Right renal pelvis (tissue), 4 donors: ENCODE data around the gene FAM149A. TPM values are rescaled to one million over a fixed set of nuclear protein-coding genes. Genes with fewer than 3 reads are reported as not detected.

ENCODE experiments used
- DNase-seq, 4 donors: peaks; one replicate each; pipeline ENCODE4 v3.0.0-alpha.2; 2013; ENCODE audit warnings: low read depth in 4 of 4, low spot score in 3 of 4, missing footprints in 1 of 4
- polyA plus RNA-seq, 4 donors: library from polyadenylated mRNA; unstranded; fragments of 120-200 nt; gene quantifications; one replicate each; pipeline ENCODE4 v1.2.1, GENCODE V29; 2013; ENCODE audit not compliant: insufficient read length in 4 of 4

Gene FAM149A
- 10 to 100 TPM; 51.5 to 63.5 (median 53.9) TPM for polyA plus RNA-seq

- DNase-seq = peak in 1 of 4 donors; percentile 8
Measured at GRCh38 chr4:186104114-186104889, at the start of gene FAM149A. Gene FAM149A (plus strand): TSS chr4:186104704.

- no peak for DNase-seq
Measured at GRCh38 chr4:186058253-186058979, 46.1 kb upstream of the FAM149A start.

- DNase-seq = no peak
Measured at GRCh38 chr4:186058980-186059316, 45.6 kb upstream of the FAM149A start.

- DNase-seq = no peak
Measured at GRCh38 chr4:186061921-186062320, 42.6 kb upstream of the FAM149A start.

- DNase-seq = peak in 3 of 4 donors; percentile 40 to 51 (median 46)
Measured at GRCh38 chr4:186067757-186068385, 36.6 kb upstream of the FAM149A start.

GRCh38 chr4:186068581-186069348 lies 35.7 kb upstream of the FAM149A start, which contains the start of gene TLR3:
Gene TLR3 (plus strand): TSS chr4:186069156. CDS start chr4:186076620, 7,464 bp downstream.
- DNase-seq = peak in 2 of 4 donors; percentile 38 to 39

- no peak for DNase-seq
Measured at GRCh38 chr4:186069729-186070128, 34.8 kb upstream of the FAM149A start.

- DNase-seq = no peak
Measured at GRCh38 chr4:186072516-186072915, 32.0 kb upstream of the FAM149A start.

- DNase-seq = no peak
Measured at GRCh38 chr4:186074189-186074588, 30.3 kb upstream of the FAM149A start.

GRCh38 chr4:186078981-186079638 lies 25.4 kb upstream of the FAM149A start:
- DNase-seq = no peak

- no peak for DNase-seq
Measured at GRCh38 chr4:186079694-186080093, 24.8 kb upstream of the FAM149A start.

- no peak for DNase-seq
Measured at GRCh38 chr4:186081202-186081807, 23.2 kb upstream of the FAM149A start.

GRCh38 chr4:186082221-186082620 lies 22.3 kb upstream of the FAM149A start:
- no peak for DNase-seq

- DNase-seq = no peak
Measured at GRCh38 chr4:186088523-186088922, 16.0 kb upstream of the FAM149A start.

GRCh38 chr4:186092296-186092695 lies 12.2 kb upstream of the FAM149A start:
- DNase-seq = no peak

- no peak for DNase-seq
Measured at GRCh38 chr4:186095406-186095805, 9.1 kb upstream of the FAM149A start.

GRCh38 chr4:186096681-186097165 lies 7.8 kb upstream of the FAM149A start:
- no peak for DNase-seq

GRCh38 chr4:186097386-186097785 lies 7.1 kb upstream of the FAM149A start:
- no peak for DNase-seq

GRCh38 chr4:186102931-186103330 lies 1.6 kb upstream of the FAM149A start:
- no peak for DNase-seq
